ENCODE data around the gene IFIT2.
"Not testable (repeated sequence)": the region's sequence is repeated elsewhere in the genome, so short reads cannot be mapped to it uniquely, and the experiment has no call there.

The IFIT2 gene

DNA sequence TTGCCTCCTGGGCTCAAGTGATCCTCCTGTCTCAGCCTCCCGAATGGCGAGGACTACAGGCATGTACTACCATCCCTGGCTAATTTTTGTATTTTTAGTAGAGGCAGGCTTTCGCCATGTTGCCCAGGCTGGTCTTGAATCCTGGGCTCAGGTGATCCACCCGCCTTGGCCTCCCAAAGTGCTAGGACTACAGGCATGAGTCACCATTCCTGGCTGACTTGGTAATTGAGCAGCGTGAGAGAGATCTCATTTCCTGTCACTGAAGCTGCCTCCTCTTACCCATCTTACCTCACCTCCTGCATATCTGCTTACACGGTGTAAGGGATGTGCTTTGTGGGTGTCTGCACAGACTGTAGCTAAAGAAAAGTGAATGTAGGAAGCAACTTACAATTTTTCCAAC is 35.6 kb downstream of the IFIT2 start:
- in situ Hi-C loops (cut with MboI; ENCODE audit: low sequenced_read_pairs): no loop called here

DNA sequence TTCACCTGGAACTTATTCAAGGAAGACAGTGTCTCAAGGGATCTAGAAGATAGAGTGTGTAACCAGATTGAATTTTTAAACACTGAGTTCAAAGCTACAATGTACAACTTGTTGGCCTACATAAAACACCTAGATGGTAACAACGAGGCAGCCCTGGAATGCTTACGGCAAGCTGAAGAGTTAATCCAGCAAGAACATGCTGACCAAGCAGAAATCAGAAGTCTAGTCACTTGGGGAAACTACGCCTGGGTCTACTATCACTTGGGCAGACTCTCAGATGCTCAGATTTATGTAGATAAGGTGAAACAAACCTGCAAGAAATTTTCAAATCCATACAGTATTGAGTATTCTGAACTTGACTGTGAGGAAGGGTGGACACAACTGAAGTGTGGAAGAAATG is 36.9 kb downstream of the IFIT2 start:
- in situ Hi-C loops (cut with MboI; ENCODE audit: low sequenced_read_pairs): no loop called here

DNA sequence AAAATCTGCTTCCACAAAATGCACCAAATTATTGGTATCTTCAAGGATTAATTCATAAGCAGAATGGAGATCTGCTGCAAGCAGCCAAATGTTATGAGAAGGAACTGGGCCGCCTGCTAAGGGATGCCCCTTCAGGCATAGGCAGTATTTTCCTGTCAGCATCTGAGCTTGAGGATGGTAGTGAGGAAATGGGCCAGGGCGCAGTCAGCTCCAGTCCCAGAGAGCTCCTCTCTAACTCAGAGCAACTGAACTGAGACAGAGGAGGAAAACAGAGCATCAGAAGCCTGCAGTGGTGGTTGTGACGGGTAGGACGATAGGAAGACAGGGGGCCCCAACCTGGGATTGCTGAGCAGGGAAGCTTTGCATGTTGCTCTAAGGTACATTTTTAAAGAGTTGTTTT is 38.0 kb downstream of the IFIT2 start:
- in situ Hi-C loops (cut with MboI; ENCODE audit: low sequenced_read_pairs): no loop called here

DNA sequence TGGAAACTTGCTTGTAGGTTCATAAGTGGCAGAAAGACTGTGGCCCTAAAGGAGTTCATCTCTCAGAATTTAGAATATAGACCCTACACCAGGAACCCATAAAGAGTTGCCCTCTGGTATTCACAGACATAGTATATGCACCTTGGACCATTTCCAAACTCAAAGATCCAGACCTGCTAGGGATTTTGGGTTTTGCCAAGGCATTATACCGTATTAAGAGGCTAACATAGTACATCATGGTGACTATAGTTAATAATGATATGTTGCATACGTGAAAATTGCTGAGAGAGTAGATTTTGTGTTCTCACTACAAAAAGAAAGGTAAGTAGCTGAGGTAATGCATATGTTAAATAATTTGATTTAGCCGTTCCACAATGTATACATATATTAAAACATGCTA is 39.8 kb downstream of the IFIT2 start:
- in situ Hi-C loops (cut with MboI; ENCODE audit: low sequenced_read_pairs): no loop called here

DNA sequence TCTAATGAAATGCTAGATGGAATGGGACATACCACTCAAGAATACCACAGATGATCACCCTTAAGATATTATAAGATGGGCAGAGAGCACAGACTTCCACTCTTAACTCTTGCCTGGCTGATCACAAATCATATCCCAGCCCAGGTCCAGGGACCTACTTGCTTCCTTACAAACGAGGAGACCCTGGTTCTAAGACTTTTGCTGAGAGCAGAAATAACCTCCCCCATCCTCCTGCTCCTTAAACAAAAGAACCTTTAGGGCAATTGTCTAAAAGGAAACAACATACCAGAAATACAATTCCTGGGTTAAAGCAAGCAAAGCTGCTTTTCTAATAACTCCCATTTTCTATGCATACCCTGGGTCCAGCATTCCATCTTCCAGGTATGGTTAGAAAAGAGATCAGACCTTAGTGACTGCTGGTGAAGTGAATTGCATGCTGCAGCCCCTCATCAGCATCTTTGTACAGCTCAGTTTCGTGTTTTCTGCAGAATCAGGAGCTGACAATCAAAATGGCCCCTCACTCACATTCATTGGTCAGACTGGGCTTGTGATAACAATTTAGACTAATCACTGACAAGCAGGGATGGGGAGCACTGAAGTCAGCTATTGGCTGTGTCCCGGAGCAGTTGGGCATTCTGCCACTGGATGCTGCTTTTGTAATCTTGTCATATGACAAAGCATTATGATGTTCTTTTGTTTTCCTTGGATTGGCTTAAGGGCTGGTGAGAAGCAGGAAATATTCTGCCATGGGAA is 40.5 kb downstream of the IFIT2 start:
- in situ Hi-C loops (cut with MboI; ENCODE audit: low sequenced_read_pairs): no loop called here

DNA sequence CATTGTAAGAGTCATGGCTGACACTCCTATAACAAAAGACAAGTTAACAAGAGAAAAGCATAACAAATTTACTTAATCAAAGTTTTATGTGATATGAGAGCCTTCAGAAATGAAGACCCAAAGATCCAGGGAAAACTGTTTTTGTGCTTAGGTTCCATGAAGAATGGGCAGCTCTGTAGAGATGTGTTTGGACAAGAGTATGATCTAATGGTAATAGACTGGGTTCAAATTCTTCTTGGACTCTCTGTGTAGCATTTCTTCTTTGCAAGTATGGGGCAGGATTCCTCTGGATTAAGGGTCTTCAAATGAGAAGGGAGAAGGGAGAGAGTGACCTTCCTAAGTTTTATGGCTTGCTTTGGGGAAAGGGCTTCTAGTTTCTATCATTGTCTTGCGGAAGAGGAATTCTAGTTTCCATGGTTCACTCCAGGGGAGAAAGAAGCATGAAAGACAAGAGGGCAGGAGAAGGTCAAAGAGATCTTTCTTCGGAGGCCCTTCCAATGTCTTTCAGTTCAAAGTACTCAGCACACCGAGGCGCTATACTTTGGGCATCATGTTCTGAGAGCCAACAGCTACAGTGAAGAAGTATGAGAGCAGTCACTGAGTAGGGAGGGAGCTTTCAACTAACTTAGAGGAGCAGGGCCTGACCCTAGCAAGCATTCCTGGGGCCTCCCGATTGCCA is 41.4 kb downstream of the IFIT2 start:
- in situ Hi-C loops (cut with MboI; ENCODE audit: low sequenced_read_pairs): no loop called here

DNA sequence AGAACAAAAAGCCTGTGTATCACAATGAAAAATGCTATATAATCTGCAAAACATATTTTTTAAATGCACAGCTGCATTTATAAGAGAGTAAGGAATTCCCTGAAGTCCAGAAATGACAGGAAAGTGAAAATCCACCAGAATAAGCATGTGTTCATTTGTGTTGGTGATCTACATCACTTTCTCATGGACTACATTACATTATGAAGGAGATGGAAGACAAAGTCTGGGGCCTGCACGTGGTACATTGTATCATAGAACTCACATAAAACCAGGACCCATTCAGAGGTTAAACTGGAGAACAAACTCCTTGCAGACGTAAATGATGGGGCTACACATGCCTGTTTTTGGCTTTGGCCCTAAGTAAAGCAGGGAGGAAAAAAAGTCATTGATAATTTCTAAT is 42.3 kb downstream of the IFIT2 start:
- in situ Hi-C loops (cut with MboI; ENCODE audit: low sequenced_read_pairs): no loop called here

DNA sequence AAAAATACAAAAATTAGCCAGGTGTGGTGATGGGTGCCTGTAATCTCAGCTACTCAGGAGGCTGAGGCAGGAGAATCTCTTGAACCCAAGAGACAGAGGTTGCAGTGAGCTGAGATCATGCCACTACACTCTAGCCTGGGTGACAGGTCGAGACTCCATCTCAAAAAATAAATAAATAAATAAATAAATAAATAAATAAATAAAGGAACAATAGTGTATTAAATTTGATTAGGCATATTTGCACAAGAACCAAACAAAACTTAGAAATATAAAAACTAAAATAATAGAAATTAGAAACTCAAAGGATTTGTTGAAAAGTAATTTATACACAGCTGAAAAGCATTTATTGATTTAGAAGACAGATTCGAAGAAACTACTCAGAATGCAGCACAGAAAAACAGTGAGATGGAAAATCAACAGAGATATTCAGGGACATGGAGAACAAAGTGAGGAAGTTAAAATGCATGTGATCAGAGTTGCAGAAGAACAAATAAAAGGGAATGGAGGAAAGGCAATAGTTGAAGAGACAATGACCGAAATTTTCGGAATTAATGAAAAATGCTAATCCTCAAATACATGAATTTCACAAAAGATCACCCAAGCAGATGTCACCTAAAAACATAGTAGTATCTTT is 43.6 kb downstream of the IFIT2 start:
- in situ Hi-C loops (cut with MboI; ENCODE audit: low sequenced_read_pairs): no loop called here

DNA sequence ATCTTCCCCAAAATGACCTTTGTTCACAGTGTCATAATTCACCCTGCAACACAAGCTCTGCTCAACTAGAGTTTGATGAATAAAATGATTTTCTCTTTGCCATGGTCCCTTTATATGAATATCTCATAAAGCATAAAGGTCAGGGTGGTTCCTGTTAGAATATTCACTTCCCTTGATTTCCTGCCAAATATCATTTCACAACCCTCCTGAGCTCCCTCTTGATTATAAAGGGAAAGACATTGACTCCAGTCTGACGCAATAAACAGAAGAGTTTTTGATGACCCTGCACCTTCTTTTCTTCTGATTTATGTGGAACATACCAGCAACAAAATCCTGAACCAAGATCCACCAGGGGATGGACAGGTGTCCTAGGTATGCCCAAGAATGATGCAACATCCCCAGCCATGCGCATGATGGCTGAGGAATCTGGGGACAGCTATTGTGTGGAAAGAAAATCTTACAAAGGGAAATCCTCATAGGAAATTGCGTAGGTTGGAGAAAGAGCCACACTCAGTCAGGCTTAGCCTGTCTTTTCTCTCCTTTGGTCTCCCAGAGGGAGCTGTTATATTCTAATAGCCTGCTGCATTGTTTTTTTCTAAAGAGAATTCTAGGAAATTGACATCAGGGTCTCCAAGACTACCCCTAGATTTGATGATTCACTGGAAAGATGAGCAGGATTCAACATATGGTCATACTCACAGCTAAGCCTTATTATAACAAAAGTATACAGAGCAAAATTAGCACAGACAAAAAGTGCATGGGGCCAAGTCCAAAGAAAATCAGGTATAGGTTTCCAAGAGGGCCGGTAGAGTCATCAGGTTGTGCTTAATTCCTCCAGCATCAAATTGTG is 44.8 kb downstream of the IFIT2 start:
- in situ Hi-C loops (cut with MboI; ENCODE audit: low sequenced_read_pairs): no loop called here

DNA sequence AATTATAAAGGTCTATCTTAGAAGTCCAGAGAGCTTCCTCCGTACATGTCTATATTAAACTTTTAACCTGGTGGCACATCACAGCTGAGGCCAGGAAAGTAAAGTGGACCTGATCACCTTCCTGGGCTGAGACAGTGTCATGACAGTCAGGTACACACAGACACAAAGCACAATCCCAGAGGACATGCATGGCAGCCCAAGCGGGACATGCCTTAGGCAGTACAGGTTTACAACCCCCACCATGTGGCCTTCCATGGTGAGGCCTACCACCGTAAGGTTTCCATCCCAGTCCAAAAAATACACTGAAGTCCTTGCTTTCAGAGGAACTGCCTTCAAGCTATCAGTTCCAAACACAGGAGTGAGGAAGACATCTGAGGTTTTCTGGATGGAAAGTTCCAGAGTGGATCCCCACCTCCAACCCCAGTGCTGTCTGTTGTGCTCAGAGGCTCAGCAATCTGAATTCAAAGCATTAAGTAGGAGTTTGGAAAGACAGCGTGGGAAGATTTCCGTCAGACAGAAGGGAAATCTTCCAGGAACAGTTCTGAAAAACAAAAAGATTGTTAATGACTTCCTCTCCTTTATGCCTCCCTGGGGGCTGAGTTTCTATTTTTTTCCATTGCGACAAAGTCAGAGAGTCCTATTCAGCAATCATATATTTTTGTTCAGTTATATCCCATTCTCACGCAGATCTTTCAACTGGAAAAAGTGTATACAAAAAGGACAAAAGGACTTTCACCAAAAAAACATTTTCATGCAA is 46.0 kb downstream of the IFIT2 start:
- in situ Hi-C loops (cut with MboI; ENCODE audit: low sequenced_read_pairs): no loop called here

DNA sequence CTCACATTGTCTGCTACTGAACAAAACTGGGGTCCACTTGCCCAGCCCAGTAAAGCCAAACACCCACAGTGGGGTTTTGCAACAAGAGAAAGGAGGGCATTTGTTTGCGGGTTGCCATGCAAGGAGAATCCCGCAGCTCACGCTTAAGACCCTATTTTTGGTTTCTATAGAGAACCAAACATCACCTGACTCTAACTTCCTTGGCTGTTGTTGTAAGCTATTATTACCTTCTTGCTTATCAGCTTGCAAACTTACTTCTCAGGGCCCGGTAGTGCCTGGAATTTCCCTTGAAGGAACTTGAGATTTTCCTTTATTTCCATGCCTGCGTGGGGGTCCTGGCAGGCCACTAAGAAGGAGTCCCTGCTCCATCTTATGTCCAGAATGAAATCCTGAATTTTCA is 46.6 kb downstream of the IFIT2 start:
- in situ Hi-C loops (cut with MboI; ENCODE audit: low sequenced_read_pairs): no loop called here

DNA sequence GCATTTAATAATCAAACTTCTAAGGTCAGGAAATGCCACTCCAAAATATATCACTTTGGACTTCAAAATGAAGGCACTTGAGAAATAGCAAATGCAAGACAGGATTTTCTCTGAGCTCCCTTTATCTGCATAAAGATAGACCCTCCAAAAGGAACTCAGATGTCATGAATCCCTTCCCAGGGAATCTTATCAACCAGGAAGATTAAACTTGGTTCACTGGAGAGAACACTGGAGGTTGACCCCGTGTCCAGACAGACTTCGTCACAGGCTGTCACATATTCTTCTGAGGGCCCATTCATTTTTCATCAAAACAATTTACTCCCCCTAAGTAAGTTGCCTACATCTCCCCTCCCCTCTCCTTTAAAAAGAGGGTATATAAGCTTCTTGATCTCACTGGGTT is 47.1 kb downstream of the IFIT2 start:
- in situ Hi-C loops (cut with MboI; ENCODE audit: low sequenced_read_pairs): no loop called here

DNA sequence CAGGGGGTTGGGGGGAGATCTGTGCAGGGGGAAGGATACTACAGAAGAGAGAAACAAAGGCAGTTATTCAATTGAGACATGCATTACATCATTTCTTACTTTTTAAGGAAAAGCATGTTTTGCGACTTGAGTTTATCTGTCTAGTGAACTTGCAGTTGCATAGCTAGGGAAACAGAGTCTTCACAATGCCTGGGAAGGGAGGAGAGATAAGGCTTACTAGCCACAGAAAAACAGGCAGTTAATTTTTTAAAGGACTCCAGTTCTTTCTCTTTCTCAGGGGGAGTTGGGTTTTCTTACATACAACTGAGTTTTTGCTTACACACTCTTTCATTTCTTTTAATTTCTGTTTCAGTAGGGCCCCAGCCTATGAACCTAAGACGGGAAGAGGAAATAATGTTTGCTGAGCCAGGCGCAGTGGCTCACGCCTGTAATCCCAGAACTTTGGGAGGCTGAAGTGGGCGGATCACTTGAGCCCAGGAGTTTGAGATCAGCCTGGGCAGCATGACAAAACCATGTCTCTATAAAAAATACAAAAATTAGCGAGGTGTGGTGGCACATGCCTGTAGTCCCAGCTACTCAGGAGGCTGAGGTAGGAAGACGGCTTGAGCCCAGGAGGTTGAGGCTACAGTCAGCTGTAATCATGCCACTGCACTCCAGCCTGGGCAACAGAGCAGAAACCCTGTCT is 48.9 kb downstream of the IFIT2 start:
- in situ Hi-C loops (cut with MboI; ENCODE audit: low sequenced_read_pairs): not testable (repeated sequence)

DNA sequence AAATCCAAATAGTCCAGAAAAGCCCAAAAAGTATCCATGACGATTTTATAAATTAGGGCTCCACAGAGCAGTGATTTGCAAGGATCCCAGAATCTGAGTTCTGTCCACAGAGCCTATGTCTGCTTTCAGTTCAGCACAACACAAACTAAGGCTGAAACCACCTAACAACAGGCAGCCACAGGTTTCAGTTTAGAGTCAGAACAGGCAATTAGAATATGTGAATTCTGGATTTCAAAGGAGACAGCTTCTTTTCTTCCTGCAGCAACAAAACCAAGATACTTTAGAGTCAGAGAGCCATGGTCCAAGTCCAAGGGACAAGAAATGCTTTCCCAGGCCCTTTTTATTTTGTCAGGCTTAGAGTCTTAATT is 49.5 kb downstream of the IFIT2 start:
- in situ Hi-C loops (cut with MboI; ENCODE audit: low sequenced_read_pairs): no loop called here

DNA sequence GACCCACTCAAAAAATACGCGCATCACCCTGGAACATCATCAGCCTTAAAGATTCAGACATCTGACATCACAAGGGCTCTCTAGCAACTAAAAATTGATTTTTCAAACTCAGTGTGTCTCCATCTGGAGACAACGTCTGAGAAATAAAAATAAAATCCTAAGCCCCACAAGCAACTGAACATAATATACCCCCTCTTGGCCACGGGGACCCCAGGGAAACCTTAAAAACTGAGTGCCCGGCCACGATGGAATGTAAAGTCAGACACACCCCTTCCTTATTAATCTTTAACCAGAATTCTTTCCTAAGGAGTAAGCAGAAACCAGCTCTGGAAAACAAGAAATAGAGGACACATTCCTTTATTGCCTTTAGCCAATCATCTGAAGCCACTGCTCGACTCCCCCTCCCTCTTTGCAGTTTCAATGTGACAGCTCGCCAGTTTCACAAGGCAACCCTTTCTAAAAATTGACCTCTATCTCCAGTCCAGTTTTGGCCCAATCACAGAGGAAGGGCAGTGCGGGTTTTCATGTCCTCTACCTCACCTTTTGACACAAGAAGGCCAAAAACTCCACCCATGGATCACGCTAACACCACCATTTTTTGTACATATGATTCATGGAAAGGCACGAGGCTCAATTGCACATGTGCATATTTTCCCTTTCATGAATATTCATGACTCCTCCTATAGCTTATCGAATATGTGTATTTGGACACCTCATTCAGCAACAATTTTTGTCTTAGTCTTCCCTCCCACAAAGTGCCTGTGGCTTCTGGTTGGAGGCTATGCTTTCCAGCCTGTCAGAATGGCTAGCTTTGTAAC is 50.1 kb downstream of the IFIT2 start:
- in situ Hi-C loops (cut with MboI; ENCODE audit: low sequenced_read_pairs): no loop called here

DNA sequence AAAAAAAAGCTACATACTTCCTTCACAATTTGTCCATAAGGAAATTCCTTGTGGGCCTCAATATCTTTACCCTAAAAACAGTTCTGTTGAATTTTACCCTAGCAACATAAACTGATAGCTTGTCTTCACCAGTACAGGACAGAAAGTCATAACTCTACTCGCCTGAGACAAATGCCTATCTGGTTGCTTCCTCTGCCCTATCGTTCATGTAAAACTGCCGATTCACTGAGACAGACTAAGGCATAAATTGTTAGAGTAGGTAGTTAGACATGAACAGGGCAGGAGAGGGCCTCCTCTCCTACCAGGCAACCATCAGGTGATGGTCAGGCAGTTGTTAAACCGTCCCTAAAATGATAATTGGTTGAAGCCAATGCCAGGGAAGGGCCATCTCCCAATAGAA is 51.0 kb downstream of the IFIT2 start:
- in situ Hi-C loops (cut with MboI; ENCODE audit: low sequenced_read_pairs): no loop called here

DNA sequence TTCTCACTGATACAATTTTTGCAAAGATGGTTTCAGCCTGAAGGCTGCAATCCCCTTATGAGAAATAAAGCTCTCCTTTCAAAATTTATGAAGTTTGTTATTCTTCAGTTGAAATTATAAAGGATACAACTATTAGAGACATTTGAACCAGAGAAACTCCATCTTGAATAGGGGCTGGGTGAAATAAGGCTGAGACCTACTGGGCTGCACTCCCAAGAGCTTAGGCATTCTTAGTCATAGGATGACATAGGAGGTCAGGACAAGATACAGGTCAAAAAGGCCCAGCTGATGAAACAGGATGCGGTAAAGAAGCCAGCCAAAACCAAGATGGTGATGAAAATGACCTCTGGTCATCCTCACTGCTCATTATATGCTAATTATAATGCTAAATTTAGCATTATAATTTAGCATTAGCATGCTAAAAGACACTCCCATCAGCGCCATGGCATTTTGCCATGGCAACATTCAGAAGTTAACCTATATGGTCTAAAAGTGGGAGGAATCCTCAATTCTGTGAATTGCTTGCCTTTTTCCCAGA is 53.6 kb downstream of the IFIT2 start:
- in situ Hi-C loops (cut with MboI; ENCODE audit: low sequenced_read_pairs): no loop called here

DNA sequence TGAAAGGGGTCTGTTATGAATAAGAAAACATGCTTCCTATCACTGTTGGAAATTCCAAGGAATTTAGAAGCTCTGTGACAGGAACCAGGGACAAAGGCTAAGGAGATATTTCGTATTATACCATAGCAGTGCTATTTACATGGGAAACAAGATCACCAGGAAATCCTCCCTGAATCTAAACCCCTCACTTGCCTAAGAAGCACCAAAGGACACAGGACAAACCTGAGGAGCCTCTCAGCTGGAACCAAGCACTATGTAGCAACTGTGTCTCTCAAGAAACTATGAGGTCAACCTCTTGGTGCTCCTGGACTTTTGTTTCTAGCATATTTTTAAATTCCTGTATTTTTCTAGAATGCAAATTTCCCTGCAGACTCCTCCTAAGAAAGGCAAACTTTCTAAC is 55.2 kb downstream of the IFIT2 start:
- in situ Hi-C loops (cut with MboI; ENCODE audit: low sequenced_read_pairs): no loop called here

DNA sequence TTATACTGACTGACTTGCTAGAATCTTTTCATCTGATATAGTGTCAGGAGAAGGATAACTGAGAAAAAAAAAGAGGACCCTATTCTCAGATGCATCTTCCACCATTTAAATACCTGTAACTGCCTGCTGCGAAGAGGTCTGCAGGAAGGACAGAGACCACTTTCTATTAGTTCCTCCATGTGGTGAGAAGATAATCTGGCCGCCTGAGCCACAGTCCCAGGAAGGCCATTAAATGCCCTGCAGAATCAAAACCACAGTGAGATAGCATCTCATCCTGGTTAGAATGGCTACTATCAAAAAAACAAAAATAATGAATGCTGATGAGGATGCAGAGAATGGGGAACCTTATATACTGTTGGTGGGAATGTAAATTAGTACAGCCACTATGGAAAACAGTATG is 56.1 kb downstream of the IFIT2 start:
- in situ Hi-C loops (cut with MboI; ENCODE audit: low sequenced_read_pairs): no loop called here

Measured in HL-60/S4 treated with phorbol 12-myristate 13-acetate at 8.2 ng/mL for 4 days and 3 days (cell line).